ENCODE data around the gene CELSR1. TPM values are rescaled to one million over a fixed set of nuclear protein-coding genes. Genes with fewer than 3 reads are reported as not detected.

Gene CELSR1
- total and polyA plus RNA-seq, 2 of the 13 experiments (the other 11 are each of a cell fraction or from before 2014, with no cell fraction given), result 0.78 to 1.8 TPM

DNA sequence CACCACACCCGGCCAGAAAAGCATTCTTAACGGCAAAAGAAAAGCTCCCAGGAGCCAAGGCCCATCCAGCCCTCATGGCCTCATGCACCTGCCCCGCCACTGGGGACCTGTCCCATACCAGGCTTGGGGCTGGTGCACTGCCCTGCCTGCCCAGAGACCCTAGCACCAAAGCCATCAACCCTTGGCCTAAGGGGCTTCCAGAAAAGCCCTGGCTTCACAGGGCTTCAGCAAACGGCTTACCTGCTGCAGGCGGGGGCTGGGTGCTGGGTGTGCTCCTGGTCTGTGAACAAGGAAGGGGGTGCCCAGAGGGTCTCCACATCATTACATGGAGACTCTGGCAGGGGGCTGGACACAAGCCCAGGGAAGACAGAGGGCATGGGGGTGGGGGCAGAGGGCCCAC lies 89.5 kb downstream of the CELSR1 start:
- ChIA-PET CTCF (ENCODE audit: low intra/inter-chr PET ratio, low total read pairs) (no interaction called here), POLR2A (no interaction called here)
- Histone ChIP-seq H3K9me3 (ENCODE audit: low read length) (no peaks in the 10 kb centered on the region), H3K4me3 (replicated peaks in 1 of 3; ENCODE audit: insufficient read depth in 1 of 3, low read depth in 2 of 3, low read length in 3 of 3) (no peak overlapping the region), H3K9ac (ENCODE audit: insufficient read depth, low read depth, low read length) (no peak overlapping the region), H4K20me1 (ENCODE audit: insufficient read depth, low read length) (no peaks in the 10 kb centered on the region), H3K4me2 (ENCODE audit: low read depth, low read length) (no peak overlapping the region), H2AFZ (ENCODE audit: low read length) (no peak overlapping the region), H3K27me3 (ENCODE audit: control insufficient read depth in 1 of 2, insufficient read depth in 2 of 2, low read length in 2 of 2) (no peaks in the 10 kb centered on the region; a peak in 1 of 5 replicates), H3K4me1 (ENCODE audit: insufficient read depth, low read length) (peaks cover 64% of the 10 kb centered on the region), H3K36me3 (replicated peaks in 1 of 2; ENCODE audit: control insufficient read depth in 1 of 2, insufficient read depth in 2 of 2, low read length in 2 of 2) (no peaks in the 10 kb centered on the region), H3K27ac (ENCODE audit: extremely low read length, insufficient read depth, low read length) (no peak overlapping the region), H3K79me2 (ENCODE audit: insufficient read depth, low read length) (no peaks in the 10 kb centered on the region)
- DNase-seq (ENCODE audit: low spot score) (no peak), FAIRE-seq (no peak), ATAC-seq (no peak)
- in situ Hi-C loops (cut with HindIII; ENCODE audit: extremely low pct_ligation_motif_present, low pct_unique_long_range_greater_than_20kb) (no loop called here), intact Hi-C loops (cut with micrococcal nuclease; ENCODE audit: unreplicated experiment) (no loop called here)
- no peak for TF ChIP-seq ZNF564 (CRISPR knock-in tag; IDR thresholded peaks at IDR 0.05)
- TF ChIP-seq, protein P1, sequence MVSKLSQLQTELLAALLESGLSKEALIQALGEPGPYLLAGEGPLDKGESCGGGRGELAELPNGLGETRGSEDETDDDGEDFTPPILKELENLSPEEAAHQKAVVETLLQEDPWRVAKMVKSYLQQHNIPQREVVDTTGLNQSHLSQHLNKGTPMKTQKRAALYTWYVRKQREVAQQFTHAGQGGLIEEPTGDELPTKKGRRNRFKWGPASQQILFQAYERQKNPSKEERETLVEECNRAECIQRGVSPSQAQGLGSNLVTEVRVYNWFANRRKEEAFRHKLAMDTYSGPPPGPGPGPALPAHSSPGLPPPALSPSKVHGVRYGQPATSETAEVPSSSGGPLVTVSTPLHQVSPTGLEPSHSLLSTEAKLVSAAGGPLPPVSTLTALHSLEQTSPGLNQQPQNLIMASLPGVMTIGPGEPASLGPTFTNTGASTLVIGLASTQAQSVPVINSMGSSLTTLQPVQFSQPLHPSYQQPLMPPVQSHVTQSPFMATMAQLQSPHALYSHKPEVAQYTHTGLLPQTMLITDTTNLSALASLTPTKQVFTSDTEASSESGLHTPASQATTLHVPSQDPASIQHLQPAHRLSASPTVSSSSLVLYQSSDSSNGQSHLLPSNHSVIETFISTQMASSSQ (IDR thresholded peaks at IDR 0.05; ENCODE audit: low read depth), result no peak
- TF ChIP-seq, protein P1 (CRISPR knock-in tag; IDR thresholded peaks at IDR 0.05; ENCODE audit: borderline replicate concordance), result no peak
- no peak for TF ChIP-seq ZNF510 (CRISPR knock-in tag; IDR thresholded peaks at IDR 0.05; ENCODE audit: low read depth)
- no peak for TF ChIP-seq ZNF432 (CRISPR knock-in tag; IDR thresholded peaks at IDR 0.05; ENCODE audit: borderline replicate concordance)
- TF ChIP-seq ZBTB20 (CRISPR knock-in tag; IDR thresholded peaks at IDR 0.05; ENCODE audit: borderline replicate concordance, low read depth), result no peak
- TF ChIP-seq, protein P2, sequence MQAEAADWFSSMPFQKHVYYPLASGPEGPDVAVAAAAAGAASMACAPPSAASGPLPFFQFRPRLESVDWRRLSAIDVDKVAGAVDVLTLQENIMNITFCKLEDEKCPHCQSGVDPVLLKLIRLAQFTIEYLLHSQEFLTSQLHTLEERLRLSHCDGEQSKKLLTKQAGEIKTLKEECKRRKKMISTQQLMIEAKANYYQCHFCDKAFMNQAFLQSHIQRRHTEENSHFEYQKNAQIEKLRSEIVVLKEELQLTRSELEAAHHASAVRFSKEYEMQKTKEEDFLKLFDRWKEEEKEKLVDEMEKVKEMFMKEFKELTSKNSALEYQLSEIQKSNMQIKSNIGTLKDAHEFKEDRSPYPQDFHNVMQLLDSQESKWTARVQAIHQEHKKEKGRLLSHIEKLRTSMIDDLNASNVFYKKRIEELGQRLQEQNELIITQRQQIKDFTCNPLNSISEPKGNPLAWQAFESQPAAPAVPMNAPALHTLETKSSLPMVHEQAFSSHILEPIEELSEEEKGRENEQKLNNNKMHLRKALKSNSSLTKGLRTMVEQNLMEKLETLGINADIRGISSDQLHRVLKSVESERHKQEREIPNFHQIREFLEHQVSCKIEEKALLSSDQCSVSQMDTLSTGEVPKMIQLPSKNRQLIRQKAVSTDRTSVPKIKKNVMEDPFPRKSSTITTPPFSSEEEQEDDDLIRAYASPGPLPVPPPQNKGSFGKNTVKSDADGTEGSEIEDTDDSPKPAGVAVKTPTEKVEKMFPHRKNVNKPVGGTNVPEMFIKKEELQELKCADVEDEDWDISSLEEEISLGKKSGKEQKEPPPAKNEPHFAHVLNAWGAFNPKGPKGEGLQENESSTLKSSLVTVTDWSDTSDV (CRISPR knock-in tag; IDR thresholded peaks at IDR 0.05), result no peak
- no peak for TF ChIP-seq TP53 (CRISPR knock-in tag; conservative IDR thresholded peaks at IDR 0.05)
- no peak for TF ChIP-seq TRIM24 (CRISPR knock-in tag; IDR thresholded peaks at IDR 0.05)
- no peak for TF ChIP-seq ZNF205 (CRISPR knock-in tag; IDR thresholded peaks at IDR 0.05)
- TF ChIP-seq SALL1 (CRISPR knock-in tag; IDR thresholded peaks at IDR 0.05), result no peak
- TF ChIP-seq NFYC (CRISPR knock-in tag; IDR thresholded peaks at IDR 0.05), result no peak
- TF ChIP-seq ZNF207 (IDR thresholded peaks at IDR 0.05; ENCODE audit: borderline replicate concordance), result no peak
- TF ChIP-seq RXRB (CRISPR knock-in tag; IDR thresholded peaks at IDR 0.05; ENCODE audit: borderline replicate concordance), result no peak
- TF ChIP-seq KLF16 (CRISPR knock-in tag; IDR thresholded peaks at IDR 0.05), result no peak
- WGBS (ENCODE audit: low lambda C conversion rate), result 79% methylated on average over 2 of the region's 5 CpGs
- no TSS peak for BruUV-seq (replicated peaks)
